Mesenchymal stem cell (in vitro differentiated cells and primary cell): ENCODE data around the gene CNOT3.
A peak's percentile ranks its signal among the peaks of the same experiment; 100 is the strongest.

Experiments used
- DNase-seq: peaks from one replicate; pipeline ENCODE4 v3.0.0-alpha.2; 2013
- H2AFZ ChIP-seq: one replicate; pipeline ENCODE4 v1.6.1; 2013; ENCODE audit warnings: low read depth, mild to moderate bottlenecking, control low read depth, inconsistent platforms, low read length, moderate library complexity
- H2AK5ac ChIP-seq: 2 replicates; pipeline ENCODE4 v1.6.1; 2013; ENCODE audit warnings: low read length, moderate library complexity, mild to moderate bottlenecking, inconsistent platforms; ENCODE audit not compliant: severe bottlenecking
- H2BK120ac ChIP-seq: one replicate; pipeline ENCODE4 v1.6.1; 2013; ENCODE audit warnings: low read depth, mild to moderate bottlenecking, inconsistent platforms, low read length, moderate library complexity
- H2BK12ac ChIP-seq, 2 experiments: one replicate each; pipeline ENCODE4 v1.6.1; 2013; ENCODE audit warnings: inconsistent platforms in 2 of 2, low read length in 2 of 2, mild to moderate bottlenecking in 2 of 2, moderate library complexity in 2 of 2, control low read depth in 1 of 2
- H2BK15ac ChIP-seq: one replicate; pipeline ENCODE4 v1.6.1; 2013; ENCODE audit warnings: mild to moderate bottlenecking, low read depth, inconsistent platforms; ENCODE audit not compliant: poor library complexity, severe bottlenecking
- H2BK5ac ChIP-seq: 2 replicates; pipeline ENCODE4 v1.6.1; 2013; ENCODE audit warnings: low read depth, mild to moderate bottlenecking, low read length, control low read depth, inconsistent platforms; ENCODE audit not compliant: poor library complexity, severe bottlenecking
- H3K14ac ChIP-seq, 2 experiments: one replicate each; pipeline ENCODE4 v1.6.1; 2013; ENCODE audit warnings: inconsistent platforms in 2 of 2, low read length in 2 of 2, control low read depth in 1 of 2, mild to moderate bottlenecking in 1 of 2, moderate library complexity in 1 of 2
- H3K18ac ChIP-seq, 2 experiments: one replicate each; pipeline ENCODE4 v1.6.1; 2013; ENCODE audit warnings: inconsistent platforms in 2 of 2, low read length in 2 of 2, control low read depth in 1 of 2, low read depth in 1 of 2, mild to moderate bottlenecking in 1 of 2
- H3K23ac ChIP-seq, 2 experiments: one replicate each; pipeline ENCODE4 v1.6.1; 2013; ENCODE audit warnings: inconsistent platforms in 2 of 2, low read length in 2 of 2, mild to moderate bottlenecking in 2 of 2, moderate library complexity in 2 of 2, control low read depth in 1 of 2
- H3K27ac ChIP-seq: 2 replicates; pipeline ENCODE4 v1.5.1; 2013; ENCODE audit warnings: mild to moderate bottlenecking, moderate library complexity, low read length, control low read depth, inconsistent platforms; ENCODE audit not compliant: poor library complexity, severe bottlenecking
- H3K27me3 ChIP-seq, 2 experiments: 2 replicates each; pipeline versions ENCODE4 v1.6.1 to v1.7.0; 2013; ENCODE audit warnings: low read length in 2 of 2, mild to moderate bottlenecking in 2 of 2, moderate library complexity in 2 of 2, control low read depth in 1 of 2, inconsistent platforms in 1 of 2; ENCODE audit not compliant: control insufficient read depth in 1 of 2, insufficient read depth in 1 of 2
- H3K36me3 ChIP-seq, 2 experiments: 2 replicates each; pipeline versions ENCODE4 v1.6.1 to v1.7.0; 2013; ENCODE audit warnings: low read length in 2 of 2, control low read depth in 1 of 2, inconsistent platforms in 1 of 2, low read depth in 1 of 2, mild to moderate bottlenecking in 1 of 2; ENCODE audit not compliant: insufficient read depth in 2 of 2, control insufficient read depth in 1 of 2
- H3K4ac ChIP-seq, 2 experiments: one replicate each; pipeline ENCODE4 v1.6.1; 2013; ENCODE audit warnings: inconsistent platforms in 2 of 2, low read length in 2 of 2, mild to moderate bottlenecking in 2 of 2, moderate library complexity in 2 of 2, control low read depth in 1 of 2, low read depth in 1 of 2
- H3K4me1 ChIP-seq: 2 replicates; pipeline ENCODE4 v1.6.1; 2013; ENCODE audit warnings: low read depth, low read length, control low read depth; ENCODE audit not compliant: control insufficient read depth, insufficient read depth
- H3K4me2 ChIP-seq: 2 replicates; pipeline ENCODE4 v1.6.1; 2013; ENCODE audit warnings: low read length, mild to moderate bottlenecking, inconsistent platforms; ENCODE audit not compliant: poor library complexity, severe bottlenecking
- H3K4me3 ChIP-seq, 2 experiments: 2 replicates each; pipeline versions ENCODE4 v1.5.1 to v1.7.0; 2013; ENCODE audit warnings: low read length in 2 of 2, mild to moderate bottlenecking in 2 of 2, control low read depth in 1 of 2, low read depth in 1 of 2; ENCODE audit not compliant: insufficient read depth in 1 of 2
- H3K79me1 ChIP-seq: replicated peaks from 2 replicates; pipeline ENCODE4 v1.6.1; 2013; ENCODE audit warnings: mild to moderate bottlenecking, control low read depth, low read length, inconsistent platforms; ENCODE audit not compliant: poor library complexity, severe bottlenecking
- H3K9ac ChIP-seq: 2 replicates; pipeline ENCODE4 v1.7.0; 2013; ENCODE audit warnings: mild to moderate bottlenecking, low read length, moderate library complexity
- H3K9me3 ChIP-seq: 2 replicates; pipeline ENCODE4 v1.7.0; 2013; ENCODE audit warnings: mild to moderate bottlenecking, low read length; ENCODE audit not compliant: control insufficient read depth
- H4K8ac ChIP-seq: one replicate; pipeline ENCODE4 v1.6.1; 2013; ENCODE audit warnings: inconsistent platforms, mild to moderate bottlenecking, low read length, moderate library complexity
- H4K91ac ChIP-seq: one replicate; pipeline ENCODE4 v1.6.1; 2013; ENCODE audit warnings: mild to moderate bottlenecking, low read length, inconsistent platforms
- WGBS: methylation state at CpG from one replicate; pipeline ENCODE4 v1.1.7; 2013; ENCODE audit warnings: mixed read lengths; 5-methylcytosine and 5-hydroxymethylcytosine counted together

The CNOT3 gene

DNA sequence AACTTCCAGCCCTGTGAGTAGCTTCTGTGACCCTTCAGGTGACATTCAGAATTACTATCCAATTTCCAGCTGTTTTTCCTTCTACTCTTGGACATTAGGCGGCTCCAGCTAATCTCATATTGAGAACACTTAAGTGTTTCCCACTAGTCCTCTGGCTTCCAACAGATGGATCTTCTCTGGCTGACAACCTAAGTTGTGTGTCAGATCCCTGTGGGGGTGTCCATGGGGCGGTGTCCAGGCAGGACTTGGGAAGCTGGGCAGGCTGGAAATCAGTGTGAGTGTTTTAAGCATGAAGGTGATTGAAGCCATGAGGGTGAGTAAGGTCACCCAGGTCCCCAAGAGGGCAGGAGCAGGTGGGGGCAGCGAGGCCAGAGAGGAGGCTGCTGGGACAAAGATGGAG, 10.1 kb downstream of the CNOT3 start:
- Histone ChIP-seq H3K27ac (no peak overlapping the region), H2BK5ac (no peak overlapping the region), H3K23ac (no peak overlapping the region), H4K91ac (no peak overlapping the region), H2AFZ (no peak overlapping the region), H3K9me3 (no peaks in the 10 kb centered on the region), H3K9ac (peak overlapping the region; percentile 36), H3K14ac (no peak overlapping the region), H2AK5ac (no peak overlapping the region), H3K18ac (no peak overlapping the region), H3K27me3 (no peaks in the 10 kb centered on the region), H3K4me2 (no peak overlapping the region), H4K8ac (no peak overlapping the region), H3K36me3 (peaks cover 93 to 98% of the 10 kb centered on the region in 2 experiments), H3K79me1 (peaks cover 62% of the 10 kb centered on the region), H2BK120ac (no peak overlapping the region), H3K4ac (no peak overlapping the region), H3K4me1 (peaks cover 6% of the 10 kb centered on the region), H2BK15ac (no peak overlapping the region), H3K4me3 (no peak overlapping the region), H2BK12ac (no peak overlapping the region)
- 73% methylated on average over 2 of the region's 3 CpGs for WGBS
- peak; percentile 53 for DNase-seq

DNA sequence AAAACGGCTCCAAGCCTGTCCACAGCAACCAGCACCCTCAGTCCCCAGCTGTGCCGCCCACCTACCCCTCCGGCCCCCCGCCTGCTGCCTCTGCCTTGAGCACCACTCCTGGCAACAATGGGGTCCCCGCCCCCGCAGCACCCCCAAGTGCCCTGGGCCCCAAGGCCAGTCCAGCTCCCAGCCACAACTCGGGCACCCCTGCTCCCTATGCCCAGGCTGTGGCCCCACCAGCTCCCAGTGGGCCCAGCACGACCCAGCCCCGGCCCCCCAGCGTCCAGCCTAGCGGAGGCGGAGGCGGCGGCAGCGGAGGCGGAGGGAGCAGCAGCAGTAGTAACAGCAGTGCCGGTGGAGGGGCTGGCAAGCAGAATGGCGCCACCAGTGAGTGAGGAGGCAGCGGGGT, 10.6 kb downstream of the CNOT3 start:
- no peak overlapping the region for H2BK120ac ChIP-seq
- no peak for DNase-seq
- no peaks in the 10 kb centered on the region for H3K27me3 ChIP-seq
- no peak overlapping the region for H3K4me2 ChIP-seq
- peaks cover 4% of the 10 kb centered on the region for H3K4me1 ChIP-seq
- no peak overlapping the region for H2AFZ ChIP-seq
- H3K4ac ChIP-seq = no peak overlapping the region
- peaks cover 62% of the 10 kb centered on the region for H3K79me1 ChIP-seq
- no peak overlapping the region for H4K8ac ChIP-seq
- no peak overlapping the region for H3K27ac ChIP-seq
- no peak overlapping the region for H3K18ac ChIP-seq
- H2AK5ac ChIP-seq = no peak overlapping the region
- H3K23ac ChIP-seq = no peak overlapping the region
- H2BK15ac ChIP-seq = no peak overlapping the region
- WGBS = 93% methylated on average over 19 of the region's 19 CpGs
- no peaks in the 10 kb centered on the region for H3K9me3 ChIP-seq
- no peak overlapping the region for H4K91ac ChIP-seq
- no peak overlapping the region for H2BK12ac ChIP-seq
- H3K9ac ChIP-seq = no peak overlapping the region
- no peak overlapping the region for H3K4me3 ChIP-seq
- no peak overlapping the region for H3K14ac ChIP-seq
- peaks cover 93 to 98% of the 10 kb centered on the region in 2 experiments for H3K36me3 ChIP-seq
- no peak overlapping the region for H2BK5ac ChIP-seq

DNA sequence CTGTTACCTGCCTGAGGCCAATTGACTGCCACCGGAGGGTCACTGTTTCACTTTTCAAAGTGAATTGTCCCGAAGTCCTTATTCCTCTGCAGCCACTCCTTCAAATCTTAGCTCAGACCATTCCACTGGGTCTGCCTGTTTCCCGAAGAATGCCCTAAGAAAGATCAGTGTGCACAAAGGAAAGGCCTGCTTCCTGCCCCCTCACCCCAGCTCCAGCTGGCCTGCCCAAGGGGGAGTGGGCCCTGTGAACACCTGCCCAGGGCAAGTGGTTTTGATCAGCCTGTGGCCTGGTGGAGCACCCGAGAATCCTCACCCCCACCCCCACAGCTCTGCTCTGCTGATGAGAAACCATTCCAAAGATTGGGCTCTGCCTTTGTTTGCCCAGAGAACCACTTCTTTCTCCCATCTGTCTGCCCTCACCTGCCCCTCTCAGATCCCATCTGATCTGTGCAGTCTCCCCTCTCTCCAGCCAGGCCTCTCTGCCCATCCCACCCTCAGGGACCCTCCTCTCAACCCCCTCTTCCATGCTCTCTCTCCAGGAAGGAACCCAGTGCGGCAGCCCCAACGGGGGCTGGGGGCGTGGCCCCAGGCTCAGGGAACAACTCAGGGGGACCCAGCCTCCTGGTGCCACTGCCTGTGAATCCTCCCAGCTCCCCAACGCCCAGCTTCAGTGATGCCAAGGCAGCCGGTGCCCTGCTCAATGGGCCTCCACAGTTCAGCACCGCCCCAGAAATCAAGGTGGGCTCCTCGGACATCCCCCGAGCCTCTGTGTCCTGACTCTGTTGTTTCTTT, 11.7 kb downstream of the CNOT3 start:
- Histone ChIP-seq H3K79me1 (peaks cover 57% of the 10 kb centered on the region), H3K9ac (no peak overlapping the region), H3K14ac (no peak overlapping the region), H2BK120ac (no peak overlapping the region), H3K18ac (no peak overlapping the region), H3K27me3 (no peaks in the 10 kb centered on the region), H2BK5ac (no peak overlapping the region), H2BK12ac (no peak overlapping the region), H3K4me1 (peaks cover 5% of the 10 kb centered on the region), H3K4ac (no peak overlapping the region), H4K8ac (no peak overlapping the region), H2AFZ (no peak overlapping the region), H3K4me2 (no peak overlapping the region), H3K27ac (no peak overlapping the region), H3K4me3 (no peak overlapping the region), H3K23ac (no peak overlapping the region), H4K91ac (no peak overlapping the region), H3K9me3 (no peaks in the 10 kb centered on the region), H2AK5ac (no peak overlapping the region), H3K36me3 (peaks cover 92 to 98% of the 10 kb centered on the region in 2 experiments), H2BK15ac (no peak overlapping the region)
- DNase-seq = no peak
- WGBS = 96% methylated on average over 12 of the region's 12 CpGs

DNA sequence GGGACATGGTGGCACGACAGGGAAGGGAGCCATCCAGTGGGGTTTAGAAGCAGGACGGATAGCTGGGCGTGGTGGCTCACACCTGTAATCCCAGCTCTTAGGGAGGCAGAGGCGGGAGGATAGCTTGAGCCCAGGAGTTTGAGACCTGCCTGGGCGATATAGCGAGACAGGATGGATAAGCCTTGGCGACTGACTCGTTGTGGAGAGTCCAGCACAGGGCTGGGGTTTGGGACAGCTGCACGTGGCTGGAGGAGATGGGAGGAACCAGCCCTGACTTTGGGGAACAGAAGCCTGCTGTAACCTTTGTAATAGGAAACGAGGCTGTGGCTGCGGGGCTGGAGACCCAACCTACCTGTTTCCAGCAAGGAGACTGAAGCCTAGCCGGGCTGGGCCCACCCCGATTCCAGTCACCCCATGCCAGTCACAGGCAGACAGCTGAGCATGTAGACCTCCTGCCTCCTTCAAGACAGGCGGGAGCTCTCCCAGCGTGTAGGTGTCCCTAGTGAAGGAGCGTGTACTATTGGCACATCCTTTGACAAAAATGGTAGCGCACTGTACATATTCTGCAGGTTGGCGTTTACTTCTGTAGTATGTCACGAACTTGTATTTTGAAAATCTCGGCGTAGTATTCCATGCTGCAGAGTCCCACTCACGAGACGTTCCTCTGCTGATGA, 13.9 kb downstream of the CNOT3 start:
- Histone ChIP-seq H3K9ac (no peak overlapping the region), H4K91ac (no peak overlapping the region), H3K27me3 (no peaks in the 10 kb centered on the region), H4K8ac (no peak overlapping the region), H3K4ac (no peak overlapping the region), H3K23ac (no peak overlapping the region), H2BK120ac (no peak overlapping the region), H2AK5ac (no peak overlapping the region), H2BK15ac (no peak overlapping the region), H3K18ac (no peak overlapping the region), H3K4me3 (no peak overlapping the region), H2BK12ac (no peak overlapping the region), H3K9me3 (no peaks in the 10 kb centered on the region), H3K36me3 (peaks cover 88 to 94% of the 10 kb centered on the region in 2 experiments), H3K4me2 (no peak overlapping the region), H2BK5ac (no peak overlapping the region), H2AFZ (no peak overlapping the region), H3K27ac (no peak overlapping the region), H3K14ac (no peak overlapping the region), H3K4me1 (peaks cover 5% of the 10 kb centered on the region), H3K79me1 (peaks cover 46% of the 10 kb centered on the region)
- no peak for DNase-seq
- WGBS = 96% methylated on average over 23 of the region's 23 CpGs
